Activated T-helper 9 cell treated with anti-CD3 and anti-CD28 coated beads, Interleukin-2, amount 50 U/mL, for 16 hours (primary cell): ENCODE results near the gene UCN3.
"Not testable (repeated sequence)": the region's sequence is repeated elsewhere in the genome, so short reads cannot be mapped to it uniquely, and the experiment has no call there.

Experiments
- DNase-seq: peaks from one replicate; pipeline ENCODE4 v3.0.0-alpha.2; 2020; ENCODE audit warnings: low read depth

UCN3 gene

GRCh38 chr10:5369362-5370158 lies 4.8 kb downstream of the UCN3 start:
- DNase-seq = no peak

- DNase-seq = no peak
Measured at GRCh38 chr10:5370493-5371352, 6.0 kb downstream of the UCN3 start.

GRCh38 chr10:5373307-5373706 lies 8.5 kb downstream of the UCN3 start:
- DNase-seq = no peak

- no peak for DNase-seq
Measured at GRCh38 chr10:5373891-5374611, 9.3 kb downstream of the UCN3 start.

GRCh38 chr10:5376450-5376849 lies 11.7 kb downstream of the UCN3 start:
- DNase-seq = no peak

- DNase-seq = not testable (repeated sequence)
Measured at GRCh38 chr10:5379202-5379601, 14.4 kb downstream of the UCN3 start.

GRCh38 chr10:5380395-5380794 lies 15.6 kb downstream of the UCN3 start:
- not testable (repeated sequence) for DNase-seq

- no peak for DNase-seq
Measured at GRCh38 chr10:5381187-5381586, 16.4 kb downstream of the UCN3 start.

- no peak for DNase-seq
Measured at GRCh38 chr10:5385224-5385623, 20.5 kb downstream of the UCN3 start.

GRCh38 chr10:5387169-5387568 lies 22.4 kb downstream of the UCN3 start:
- DNase-seq = no peak

- no peak for DNase-seq
Measured at GRCh38 chr10:5390607-5391205, 25.9 kb downstream of the UCN3 start.

GRCh38 chr10:5391790-5392189 lies 27.0 kb downstream of the UCN3 start:
- no peak for DNase-seq

- no peak for DNase-seq
Measured at GRCh38 chr10:5393529-5393928, 28.8 kb downstream of the UCN3 start.

- no peak for DNase-seq
Measured at GRCh38 chr10:5395168-5395567, 30.4 kb downstream of the UCN3 start.

GRCh38 chr10:5396556-5397300 lies 32.0 kb downstream of the UCN3 start:
- no peak for DNase-seq

GRCh38 chr10:5399332-5399731 lies 34.6 kb downstream of the UCN3 start:
- DNase-seq = no peak

- DNase-seq = no peak
Measured at GRCh38 chr10:5400468-5401240, 35.9 kb downstream of the UCN3 start.

GRCh38 chr10:5402798-5403197 lies 38.0 kb downstream of the UCN3 start:
- DNase-seq = no peak

- no peak for DNase-seq
Measured at GRCh38 chr10:5404208-5405041, 39.7 kb downstream of the UCN3 start, which contains the start of gene TUBAL3. TUBAL3 (minus strand) TSS chr10:5404828; CDS start chr10:5404792, 36 bp downstream.

- no peak for DNase-seq
Measured at GRCh38 chr10:5406918-5407317, 42.2 kb downstream of the UCN3 start.
